Muscle layer of colon (tissue), 2 donors: ENCODE results near the gene NCS1.
A peak's percentile ranks its signal among the peaks of the same experiment; 100 is the strongest.

ENCODE experiments used
- H3K27ac ChIP-seq: one replicate; pipeline ENCODE4 v1.7.0; 2013; ENCODE audit warnings: low read depth, mild to moderate bottlenecking, low read length, moderate library complexity
- H3K27me3 ChIP-seq, 2 donors: one replicate each; pipeline ENCODE4 v1.7.0; 2013; ENCODE audit warnings: low read length in 2 of 2, mild to moderate bottlenecking in 2 of 2; ENCODE audit not compliant: insufficient read depth in 2 of 2, control insufficient read depth in 1 of 2
- H3K36me3 ChIP-seq: one replicate; pipeline ENCODE4 v1.7.0; 2013; ENCODE audit warnings: mild to moderate bottlenecking, low read length; ENCODE audit not compliant: insufficient read depth
- H3K4me1 ChIP-seq: one replicate; pipeline ENCODE4 v1.7.0; 2013; ENCODE audit warnings: mild to moderate bottlenecking, low read length; ENCODE audit not compliant: insufficient read depth
- H3K4me3 ChIP-seq, 2 donors: one replicate each; pipeline ENCODE4 v1.7.0; 2013; ENCODE audit warnings: low read length in 2 of 2, low read depth in 1 of 2, mild to moderate bottlenecking in 1 of 2, moderate library complexity in 1 of 2
- H3K9ac ChIP-seq: one replicate; pipeline ENCODE4 v1.7.0; 2013; ENCODE audit warnings: low read length
- H3K9me3 ChIP-seq: one replicate; pipeline ENCODE4 v1.7.0; 2013; ENCODE audit warnings: mild to moderate bottlenecking, low read length
- donor health status: abdominal sarcoma.
- donor health status: Adenocarcinoma of cecum.

Gene NCS1

GRCh38 chr9:130138171-130138653 is 34.0 kb upstream of the NCS1 start:
- H3K27ac ChIP-seq, result peak overlapping the region; percentile 92
- peak overlapping the region in 1 of 2 donors; percentile 25 for H3K4me3 ChIP-seq
- H3K4me1 ChIP-seq, result peaks cover 38% of the 10 kb centered on the region
- H3K36me3 ChIP-seq, result peaks cover 14% of the 10 kb centered on the region
- no peaks in the 10 kb centered on the region for H3K27me3 ChIP-seq
- H3K9me3 ChIP-seq, result no peaks in the 10 kb centered on the region
- H3K9ac ChIP-seq, result no peak overlapping the region

GRCh38 chr9:130138791-130139190 is 33.4 kb upstream of the NCS1 start:
- Histone ChIP-seq H3K9ac (peak overlapping the region; percentile 35), H3K9me3 (no peaks in the 10 kb centered on the region), H3K36me3 (peaks cover 14% of the 10 kb centered on the region), H3K4me1 (peaks cover 44% of the 10 kb centered on the region), H3K27me3 (no peaks in the 10 kb centered on the region), H3K4me3 (peak overlapping the region in 1 of 2 donors; percentile 25), H3K27ac (peak overlapping the region; percentile 92)

GRCh38 chr9:130139251-130139650 is 33.0 kb upstream of the NCS1 start:
- no peaks in the 10 kb centered on the region for H3K9me3 ChIP-seq
- peak overlapping the region; percentile 35 for H3K9ac ChIP-seq
- H3K27me3 ChIP-seq, result no peaks in the 10 kb centered on the region
- peaks cover 49% of the 10 kb centered on the region for H3K4me1 ChIP-seq
- no peak overlapping the region for H3K4me3 ChIP-seq
- peaks cover 14% of the 10 kb centered on the region for H3K36me3 ChIP-seq
- peak overlapping the region; percentile 92 for H3K27ac ChIP-seq

GRCh38 chr9:130140706-130141105 is 31.5 kb upstream of the NCS1 start:
- Histone ChIP-seq H3K9ac (no peak overlapping the region), H3K27me3 (no peaks in the 10 kb centered on the region), H3K36me3 (peaks cover 10% of the 10 kb centered on the region), H3K27ac (peak overlapping the region; percentile 92), H3K4me1 (peaks cover 57% of the 10 kb centered on the region), H3K9me3 (no peaks in the 10 kb centered on the region), H3K4me3 (no peak overlapping the region)

GRCh38 chr9:130142056-130142455 is 30.1 kb upstream of the NCS1 start:
- Histone ChIP-seq H3K36me3 (peaks cover 1% of the 10 kb centered on the region), H3K4me1 (peaks cover 57% of the 10 kb centered on the region), H3K9ac (no peak overlapping the region), H3K27me3 (no peaks in the 10 kb centered on the region), H3K4me3 (no peak overlapping the region), H3K27ac (peak overlapping the region; percentile 61), H3K9me3 (no peaks in the 10 kb centered on the region)

- H3K4me3 ChIP-seq, result no peak overlapping the region
- peak overlapping the region; percentile 61 for H3K27ac ChIP-seq
- no peaks in the 10 kb centered on the region for H3K36me3 ChIP-seq
- no peak overlapping the region for H3K9ac ChIP-seq
- H3K27me3 ChIP-seq, result no peaks in the 10 kb centered on the region
- peaks cover 56% of the 10 kb centered on the region for H3K4me1 ChIP-seq
- no peaks in the 10 kb centered on the region for H3K9me3 ChIP-seq
Measured at GRCh38 chr9:130142641-130143040, 29.6 kb upstream of the NCS1 start.

- no peaks in the 10 kb centered on the region for H3K9me3 ChIP-seq
- H3K27me3 ChIP-seq, result no peaks in the 10 kb centered on the region
- H3K4me3 ChIP-seq, result peak overlapping the region in 1 of 2 donors; percentile 38
- H3K9ac ChIP-seq, result peak overlapping the region; percentile 29
- H3K36me3 ChIP-seq, result no peaks in the 10 kb centered on the region
- H3K27ac ChIP-seq, result peak overlapping the region; percentile 61
- peaks cover 48% of the 10 kb centered on the region for H3K4me1 ChIP-seq
Measured at GRCh38 chr9:130143279-130143893, 28.8 kb upstream of the NCS1 start.

- H3K36me3 ChIP-seq, result no peaks in the 10 kb centered on the region
- peak overlapping the region; percentile 29 for H3K9ac ChIP-seq
- peak overlapping the region; percentile 61 for H3K27ac ChIP-seq
- H3K4me1 ChIP-seq, result peaks cover 42% of the 10 kb centered on the region
- H3K27me3 ChIP-seq, result no peaks in the 10 kb centered on the region
- no peaks in the 10 kb centered on the region for H3K9me3 ChIP-seq
- peak overlapping the region in 1 of 2 donors; percentile 38 for H3K4me3 ChIP-seq
Measured at GRCh38 chr9:130143958-130144366, 28.2 kb upstream of the NCS1 start.

- Histone ChIP-seq H3K9ac (no peak overlapping the region), H3K27me3 (no peaks in the 10 kb centered on the region), H3K36me3 (no peaks in the 10 kb centered on the region), H3K4me1 (peaks cover 35% of the 10 kb centered on the region), H3K27ac (no peak overlapping the region), H3K4me3 (no peak overlapping the region), H3K9me3 (no peaks in the 10 kb centered on the region)
Measured at GRCh38 chr9:130144703-130145102, 27.5 kb upstream of the NCS1 start.

- no peaks in the 10 kb centered on the region for H3K27me3 ChIP-seq
- H3K36me3 ChIP-seq, result no peaks in the 10 kb centered on the region
- H3K9ac ChIP-seq, result no peak overlapping the region
- no peak overlapping the region for H3K4me3 ChIP-seq
- H3K9me3 ChIP-seq, result no peaks in the 10 kb centered on the region
- H3K27ac ChIP-seq, result no peak overlapping the region
- H3K4me1 ChIP-seq, result peaks cover 25% of the 10 kb centered on the region
Measured at GRCh38 chr9:130145658-130146057, 26.5 kb upstream of the NCS1 start.

- H3K4me3 ChIP-seq, result no peak overlapping the region
- H3K9me3 ChIP-seq, result no peaks in the 10 kb centered on the region
- no peaks in the 10 kb centered on the region for H3K27me3 ChIP-seq
- H3K4me1 ChIP-seq, result peaks cover 20% of the 10 kb centered on the region
- no peaks in the 10 kb centered on the region for H3K36me3 ChIP-seq
- no peak overlapping the region for H3K9ac ChIP-seq
- H3K27ac ChIP-seq, result no peak overlapping the region
Measured at GRCh38 chr9:130147198-130147597, 25.0 kb upstream of the NCS1 start.

- peaks cover 20% of the 10 kb centered on the region for H3K4me1 ChIP-seq
- H3K36me3 ChIP-seq, result no peaks in the 10 kb centered on the region
- H3K4me3 ChIP-seq, result no peak overlapping the region
- H3K9ac ChIP-seq, result no peak overlapping the region
- no peaks in the 10 kb centered on the region for H3K9me3 ChIP-seq
- H3K27me3 ChIP-seq, result no peaks in the 10 kb centered on the region
- no peak overlapping the region for H3K27ac ChIP-seq
Measured at GRCh38 chr9:130147910-130148309, 24.3 kb upstream of the NCS1 start.
